Fibroblast of lung (primary cell): ENCODE results near the gene UBE2E2. TPM values are rescaled to one million over a fixed set of nuclear protein-coding genes. Genes with fewer than 3 reads are reported as not detected.

Source experiments
- DNase-seq, 2 donors: peaks; one replicate each; pipeline versions ENCODE4 v3.0.0 to v3.0.0-alpha.2; 2010; ENCODE audit warnings: low read depth in 2 of 2
- H2AFZ ChIP-seq: 2 replicates; pipeline ENCODE4 v1.5.1; 2012; ENCODE audit warnings: low read length, control low read depth, inconsistent platforms
- H3K27ac ChIP-seq: 2 replicates; pipeline ENCODE4 v1.5.1; 2011; ENCODE audit warnings: low read length, control low read depth; ENCODE audit not compliant: insufficient read depth
- H3K27me3 ChIP-seq: 2 replicates; pipeline ENCODE4 v1.5.1; 2011; ENCODE audit warnings: mild to moderate bottlenecking, low read length; ENCODE audit not compliant: control insufficient read depth, insufficient read depth
- H3K36me3 ChIP-seq: 2 replicates; pipeline ENCODE4 v1.5.1; 2011; ENCODE audit warnings: low read length; ENCODE audit not compliant: control insufficient read depth, insufficient read depth
- H3K4me1 ChIP-seq: 2 replicates; pipeline ENCODE4 v1.5.1; 2011; ENCODE audit warnings: low read length; ENCODE audit not compliant: control insufficient read depth, insufficient read depth; ENCODE audit errors: extremely low read depth
- H3K4me2 ChIP-seq: 2 replicates; pipeline ENCODE4 v1.5.1; 2011; ENCODE audit warnings: low read length, control low read depth; ENCODE audit not compliant: insufficient read depth; ENCODE audit errors: extremely low read depth
- H3K4me3 ChIP-seq, 4 experiments: fragments of 200-600 bp in 1 of 4; sonication (generic) in 1 of 4; replicated peaks in 1 of 4; 2 replicates each; pipeline ENCODE4 v1.5.1; 2011 to 2016; ENCODE audit warnings: low read length in 4 of 4, low read depth in 3 of 4, mild to moderate bottlenecking in 3 of 4, control low read depth in 2 of 4, inconsistent platforms in 1 of 4, mixed read lengths in 1 of 4; ENCODE audit not compliant: insufficient read depth in 1 of 4; ENCODE audit errors: control extremely low read depth in 1 of 4
- H3K79me2 ChIP-seq: 2 replicates; pipeline ENCODE4 v1.5.1; 2012; ENCODE audit warnings: mild to moderate bottlenecking, low read length, inconsistent platforms; ENCODE audit not compliant: control insufficient read depth, insufficient read depth
- H3K9ac ChIP-seq: 2 replicates; pipeline ENCODE4 v1.5.1; 2011; ENCODE audit warnings: mild to moderate bottlenecking, low read length, control low read depth; ENCODE audit not compliant: insufficient read depth
- H3K9me3 ChIP-seq: 2 replicates; pipeline ENCODE4 v1.5.1; 2012; ENCODE audit warnings: low read depth, low read length; ENCODE audit not compliant: control insufficient read depth, insufficient read depth
- H4K20me1 ChIP-seq: 2 replicates; pipeline ENCODE4 v1.5.1; 2011; ENCODE audit warnings: low read length; ENCODE audit not compliant: control insufficient read depth, insufficient read depth; ENCODE audit errors: extremely low read depth
- CTCF ChIP-seq, 2 donors: IDR thresholded peaks in 1 of 2; conservative IDR thresholded peaks in 1 of 2; 1 replicate in 1 of 2; 2 replicates in 1 of 2; pipeline ENCODE4 v1.5.1; 2011 to 2012; ENCODE audit warnings: low read length in 2 of 2, control low read depth in 1 of 2, inconsistent platforms in 1 of 2, low read depth in 1 of 2, mild to moderate bottlenecking in 1 of 2
- EZH2 ChIP-seq: IDR thresholded peaks from 2 replicates; pipeline ENCODE4 v1.5.1; 2012; ENCODE audit warnings: low read length, control low read depth, mild to moderate bottlenecking; ENCODE audit errors: missing control alignments
- polyA plus RNA-seq, 2 donors: library from polyadenylated mRNA; depleted of rRNA in 1 of 2; stranded (reverse) in 1 of 2; unstranded in 1 of 2; fragments of >200 nt; gene quantifications; 2 replicates each; pipeline ENCODE4 v1.2.1, GENCODE V29; 2011 to 2012; ENCODE audit warnings: missing spikeins in 1 of 2
- total RNA-seq: library from RNA; depleted of rRNA; stranded (reverse); fragments of >200 nt; gene quantifications from 2 replicates; pipeline ENCODE4 v1.2.1, GENCODE V29; 2014

The UBE2E2 gene
- total and polyA plus RNA-seq, 2 donors (not counting 1 experiment from before 2014, with no cell fraction given): 79.8 to 127 TPM

- Histone ChIP-seq H3K4me2 (no peak overlapping the region), H4K20me1 (no peaks in the 10 kb centered on the region)
- peak; percentile 24 to 67 for DNase-seq
These were observed 101.3 kb downstream of the UBE2E2 start for GRCh38 chr3:23304424-23304823.

GRCh38 chr3:23308986-23309625, 106.0 kb downstream of the UBE2E2 start:
- H3K27ac ChIP-seq: no peak overlapping the region
- TF ChIP-seq CTCF (conservative IDR thresholded peaks at IDR 0.05 in 1 of 2, IDR thresholded peaks at IDR 0.05 in 1 of 2; ENCODE audit: low read depth in 1 of 2, low read length in 2 of 2): no peak
- TF ChIP-seq EZH2: no peak
- no peaks in the 10 kb centered on the region for H3K79me2 ChIP-seq
- H3K36me3 ChIP-seq: no peaks in the 10 kb centered on the region
- H3K27me3 ChIP-seq: no peaks in the 10 kb centered on the region
- H3K4me1 ChIP-seq: no peaks in the 10 kb centered on the region
- H2AFZ ChIP-seq: no peak overlapping the region
- H3K4me3 ChIP-seq: no peak overlapping the region
- no peaks in the 10 kb centered on the region for H3K9me3 ChIP-seq
- H3K4me2 ChIP-seq: no peak overlapping the region
- no peak for DNase-seq
- H4K20me1 ChIP-seq: no peaks in the 10 kb centered on the region
- no peak overlapping the region for H3K9ac ChIP-seq

More at GRCh38 chr3:23304424-23304823, 101.3 kb downstream of the UBE2E2 start:
- H3K79me2 ChIP-seq: peaks cover 4% of the 10 kb centered on the region
- H3K4me1 ChIP-seq: no peaks in the 10 kb centered on the region
- H3K36me3 ChIP-seq: no peaks in the 10 kb centered on the region
- H3K27ac ChIP-seq: no peak overlapping the region
- no peak overlapping the region for H3K9ac ChIP-seq
- no peak overlapping the region for H2AFZ ChIP-seq
- TF ChIP-seq CTCF (conservative IDR thresholded peaks at IDR 0.05 in 1 of 2, IDR thresholded peaks at IDR 0.05 in 1 of 2; ENCODE audit: low read depth in 1 of 2, low read length in 2 of 2) (no peak), EZH2 (no peak)
- H3K27me3 ChIP-seq: no peaks in the 10 kb centered on the region
- H3K9me3 ChIP-seq: no peaks in the 10 kb centered on the region
- H3K4me3 ChIP-seq: no peak overlapping the region

- no peak overlapping the region for H3K9ac ChIP-seq
These were observed 109.7 kb downstream of the UBE2E2 start for GRCh38 chr3:23312866-23313265.

More at GRCh38 chr3:23312866-23313265, 109.7 kb downstream of the UBE2E2 start:
- Histone ChIP-seq H3K36me3 (no peaks in the 10 kb centered on the region), H4K20me1 (no peaks in the 10 kb centered on the region), H3K9me3 (no peaks in the 10 kb centered on the region), H3K27ac (no peak overlapping the region), H3K27me3 (no peaks in the 10 kb centered on the region), H3K4me2 (no peak overlapping the region), H2AFZ (no peak overlapping the region), H3K79me2 (peaks cover 6% of the 10 kb centered on the region), H3K4me3 (no peak overlapping the region), H3K4me1 (no peaks in the 10 kb centered on the region)
- DNase-seq: peak; percentile 23 to 74
- TF ChIP-seq CTCF (conservative IDR thresholded peaks at IDR 0.05 in 1 of 2, IDR thresholded peaks at IDR 0.05 in 1 of 2; ENCODE audit: low read depth in 1 of 2, low read length in 2 of 2): no peak
- TF ChIP-seq EZH2: no peak
